HCT116 (cell line): ENCODE measurements around the gene CCDC40. TPM values are rescaled to one million over a fixed set of nuclear protein-coding genes. Genes with fewer than 3 reads are reported as not detected.
A peak's percentile ranks its signal among the peaks of the same experiment; 100 is the strongest.

Experiments
- ATAC-seq: fragments of 200-7000 bp; cut with Tn5 transposase; 2 replicates; pipeline ENCODE4 v1.9.1; 2020; ENCODE audit warnings: mild to moderate bottlenecking, moderate library complexity
- BruUV-seq: library from RNA; stranded (reverse); fragments of 400-500 nt; replicated peaks from 2 replicates; lab custom pipeline; 2021; lab: Mats Ljungman, UMichigan
- CTCF ChIA-PET: fragments of 300-600 bp; sonication (Branson Sonifier 250); formaldehyde crosslinking; loops from one replicate; lab custom pipeline; 2021; ENCODE audit warnings: antibody characterized with exemption; lab: Charles Lee
- POLR2A ChIA-PET: fragments of 300-600, 350-600 bp; sonication (Branson Sonifier 250); formaldehyde crosslinking; loops from one replicate; lab custom pipeline; 2021; ENCODE audit warnings: antibody characterized with exemption; lab: Charles Lee
- RAD21 ChIA-PET, 2 experiments: fragments of 300-600 bp; sonication (Branson Sonifier 250); formaldehyde crosslinking; loops; one replicate each; lab custom pipeline; 2023; ENCODE audit warnings: low total read pairs in 2 of 2; ENCODE audit not compliant: uncharacterized antibody in 2 of 2, unreplicated experiment in 2 of 2, low non-redundant PET in 1 of 2; lab: Charles Lee
- DNase-seq: peaks from one replicate; pipeline ENCODE4 v3.0.0-alpha.2; 2010; ENCODE audit warnings: low read depth, low spot score
- H2AFZ ChIP-seq: fragments of 200-600 bp; shearing (Covaris generic), sonication (generic); 2 replicates; pipeline ENCODE4 v1.6.1; 2017; ENCODE audit warnings: low read depth, mixed run types, mixed read lengths, antibody characterized with exemption, low read length; ENCODE audit not compliant: poor library complexity, severe bottlenecking
- H3K27ac ChIP-seq: 2 replicates; pipeline ENCODE4 v1.5.1; 2012; ENCODE audit warnings: low read depth, low read length
- H3K27me3 ChIP-seq: fragments of 200-600 bp; sonication (generic); 2 replicates; pipeline ENCODE4 v1.6.1; 2016; ENCODE audit warnings: mixed run types, low read length, mixed read lengths; ENCODE audit not compliant: insufficient read depth
- H3K36me3 ChIP-seq, 2 experiments: fragments of 200-500 bp in 1 of 2; fragments of 200-600 bp in 1 of 2; sonication (Bioruptor generic) in 1 of 2; sonication (generic) in 1 of 2; 2 replicates each; pipeline versions ENCODE4 v1.5.1 to v1.6.1; 2014 to 2016; ENCODE audit warnings: low read length in 2 of 2, inconsistent platforms in 1 of 2, mixed read lengths in 1 of 2, mixed run types in 1 of 2; ENCODE audit not compliant: insufficient read depth in 2 of 2, control insufficient read depth in 1 of 2
- H3K4me1 ChIP-seq, 2 experiments: fragments of 200-600 bp in 1 of 2; sonication (generic) in 1 of 2; 2 replicates each; pipeline versions ENCODE4 v1.5.1 to v1.6.1; 2012 to 2017; ENCODE audit warnings: low read length in 2 of 2, inconsistent platforms in 1 of 2, mild to moderate bottlenecking in 1 of 2, mixed read lengths in 1 of 2, mixed run types in 1 of 2, moderate library complexity in 1 of 2; ENCODE audit not compliant: insufficient read depth in 2 of 2, control insufficient read depth in 1 of 2
- H3K4me2 ChIP-seq: fragments of 200-600 bp; sonication (generic); 2 replicates; pipeline ENCODE4 v1.6.1; 2017; ENCODE audit warnings: mixed run types, low read length, mixed read lengths
- H3K4me3 ChIP-seq, 2 experiments: fragments of 200-600 bp in 1 of 2; sonication (generic) in 1 of 2; replicated peaks in 1 of 2; 2 replicates each; pipeline ENCODE4 v1.5.1; 2011 to 2016; ENCODE audit warnings: low read length in 2 of 2, control low read depth in 1 of 2, low read depth in 1 of 2, mild to moderate bottlenecking in 1 of 2, mixed read lengths in 1 of 2, mixed run types in 1 of 2
- H3K79me2 ChIP-seq: fragments of 200-600 bp; sonication (generic); 2 replicates; pipeline ENCODE4 v1.6.1; 2017; ENCODE audit warnings: mild to moderate bottlenecking, mixed run types, low read length, moderate library complexity, mixed read lengths; ENCODE audit not compliant: insufficient read depth
- H3K9ac ChIP-seq: fragments of 200-600 bp; sonication (generic); 2 replicates; pipeline ENCODE4 v1.6.1; 2016; ENCODE audit warnings: low read length, mixed read lengths
- H3K9me2 ChIP-seq: fragments of 200-600 bp; sonication (generic), shearing (Covaris generic); 2 replicates; pipeline ENCODE4 v1.6.1; 2017; ENCODE audit warnings: mixed run types, mild to moderate bottlenecking, moderate library complexity; ENCODE audit not compliant: insufficient read depth
- H3K9me3 ChIP-seq, 2 experiments: fragments of 200-500 bp in 1 of 2; fragments of 200-600 bp in 1 of 2; sonication (Bioruptor generic) in 1 of 2; sonication (generic) in 1 of 2; 2 replicates each; pipeline ENCODE4 v1.6.1; 2014 to 2017; ENCODE audit warnings: low read length in 2 of 2, mixed read lengths in 2 of 2, inconsistent platforms in 1 of 2, low read depth in 1 of 2, mild to moderate bottlenecking in 1 of 2, mixed run types in 1 of 2, moderate library complexity in 1 of 2; ENCODE audit not compliant: control insufficient read depth in 1 of 2, insufficient read depth in 1 of 2
- H4K20me1 ChIP-seq: fragments of 200-600 bp; sonication (generic), shearing (Covaris generic); 2 replicates; pipeline ENCODE4 v1.6.1; 2017; ENCODE audit warnings: mixed run types, mild to moderate bottlenecking, moderate library complexity; ENCODE audit not compliant: insufficient read depth
- ATF3 ChIP-seq: IDR thresholded peaks from 2 replicates; pipeline ENCODE4 v1.6.1; 2012
- CBX3 ChIP-seq: IDR thresholded peaks from 2 replicates; pipeline ENCODE4 v1.6.1; 2012; ENCODE audit warnings: low read depth
- CEBPB ChIP-seq: IDR thresholded peaks from 2 replicates; pipeline ENCODE4 v1.6.1; 2012; ENCODE audit warnings: low read depth
- CTCF ChIP-seq, 3 experiments: fragments of 200-600 bp in 1 of 3; sonication (generic) in 1 of 3; IDR thresholded peaks in 2 of 3; conservative IDR thresholded peaks in 1 of 3; 2 replicates each; pipeline ENCODE4 v1.5.1; 2012 to 2017; ENCODE audit warnings: low read depth in 2 of 3, low read length in 2 of 3, antibody characterized with exemption in 1 of 3, borderline replicate concordance in 1 of 3, control low read depth in 1 of 3, mild to moderate bottlenecking in 1 of 3, mixed read lengths in 1 of 3, mixed run types in 1 of 3, moderate library complexity in 1 of 3; ENCODE audit not compliant: insufficient read depth in 1 of 3
- EGR1 ChIP-seq: IDR thresholded peaks from 2 replicates; pipeline ENCODE4 v1.6.1; 2012; ENCODE audit warnings: low read depth
- EZH2phosphoT487 ChIP-seq: fragments of 200-600 bp; IDR thresholded peaks from 2 replicates; pipeline ENCODE4 v1.6.1; 2018; ENCODE audit warnings: antibody characterized with exemption, borderline replicate concordance
- POLR2A ChIP-seq: IDR thresholded peaks from 2 replicates; pipeline ENCODE4 v1.7.0; 2011; ENCODE audit warnings: borderline replicate concordance; ENCODE audit not compliant: insufficient read depth, insufficient read length; ENCODE audit errors: extremely low read depth
- POLR2AphosphoS5 ChIP-seq: IDR thresholded peaks from 2 replicates; pipeline ENCODE4 v1.6.1; 2011; ENCODE audit warnings: mild to moderate bottlenecking, low read depth, low read length, moderate library complexity
- SP1 ChIP-seq: IDR thresholded peaks from 2 replicates; pipeline ENCODE4 v1.6.1; 2012; ENCODE audit warnings: low read depth
- TCF7L2 ChIP-seq: IDR thresholded peaks from 2 replicates; pipeline ENCODE4 v1.7.0; 2011; ENCODE audit warnings: borderline replicate concordance, inconsistent platforms; ENCODE audit not compliant: insufficient read depth, insufficient read length; ENCODE audit errors: extremely low read depth
- YY1 ChIP-seq: IDR thresholded peaks from 2 replicates; pipeline ENCODE4 v1.6.1; 2011; ENCODE audit warnings: low read length, low read depth, moderate library complexity, mild to moderate bottlenecking; ENCODE audit not compliant: insufficient replicate concordance; ENCODE audit errors: extremely low read depth
- ZBTB33 ChIP-seq: IDR thresholded peaks from 2 replicates; pipeline ENCODE4 v1.6.1; 2011; ENCODE audit warnings: mild to moderate bottlenecking, low read length, moderate library complexity; ENCODE audit not compliant: insufficient replicate concordance; ENCODE audit errors: extremely low read depth
- ZFX ChIP-seq: fragments of 450-650 bp; IDR thresholded peaks from 2 replicates; pipeline ENCODE4 v1.6.1; 2017
- intact Hi-C: fragments of 100-400 bp; cut with micrococcal nuclease; formaldehyde crosslinking; loops from 2 replicates; pipeline ENCODE4 v1.10.0; 2022
- total RNA-seq: library from RNA; stranded (reverse); gene quantifications from one replicate; pipeline ENCODE4 v1.2.1, GENCODE V29; 2021; ENCODE audit not compliant: unreplicated experiment

Gene CCDC40
- total RNA-seq, 1 experiment from 2014 or later, result 10.3 TPM

GRCh38 chr17:80101011-80101945 lies 64.8 kb downstream of the CCDC40 start, which contains the start of gene GAA:
Gene GAA, plus strand, starts transcription at chr17:80101581. Its CDS starts 3,006 bp downstream, at chr17:80104587.
- intact Hi-C loops, result loop anchor here (1.0 kb wide), 1 partner anchor 152 kb away; no protein-coding TSS in a partner anchor
- TF ChIP-seq POLR2AphosphoS5 (peak; percentile 88), TCF7L2 (no peak), CTCF (IDR thresholded peaks at IDR 0.05 in 2 of 3, conservative IDR thresholded peaks at IDR 0.05 in 1 of 3; ENCODE audit: borderline replicate concordance in 1 of 3, insufficient read depth in 1 of 3, low read depth in 2 of 3, low read length in 2 of 3) (peak in 2 of 3 experiments; percentile 69 to 83; a peak in 5 of 6 replicates), YY1 (peak; percentile 30), CBX3 (no peak), ZFX (peak; percentile 81; the same call in 1 of the 2 replicates), SP1 (no peak), EGR1 (no peak), CEBPB (no peak), ATF3 (no peak), EZH2phosphoT487 (no peak), ZBTB33 (peak; percentile 41), POLR2A (peak; percentile 79)

More at GRCh38 chr17:80101011-80101945, 64.8 kb downstream of the CCDC40 start, which contains the start of gene GAA:
- Histone ChIP-seq H3K36me3 (peaks cover 0 to 5% of the 10 kb centered on the region in 2 experiments; a peak in 1 of 4 replicates), H2AFZ (peak within 1 kb of the TSS; percentile 75), H3K9me2 (no peaks in the 10 kb centered on the region), H3K9ac (peak within 1 kb of the TSS; percentile 71), H3K4me1 (peaks cover 27 to 33% of the 10 kb centered on the region in 2 experiments), H3K79me2 (peaks cover 7% of the 10 kb centered on the region; the same call in 1 of the 2 replicates), H3K9me3 (no peaks in the 10 kb centered on the region), H4K20me1 (no peaks in the 10 kb centered on the region), H3K27ac (peak within 1 kb of the TSS; percentile 83), H3K4me2 (peak within 1 kb of the TSS; percentile 100), H3K4me3 (peak within 1 kb of the TSS; percentile 71 to 99), H3K27me3 (no peaks in the 10 kb centered on the region)
- ChIA-PET RAD21 (interaction anchor here in 1 of 2 experiments (0.5 to 1.8 kb wide), 3 partner anchors 20 to 93 kb away, joined by 3 to 5 read pairs (median 3); no protein-coding TSS in a partner anchor), POLR2A (interaction anchor here (0.6 to 1.5 kb wide), 10 partner anchors 9 to 94 kb away, joined by 3 to 6 read pairs (median 4); no protein-coding TSS in a partner anchor), CTCF (interaction anchor here (0.6 to 1.5 kb wide), 34 partner anchors 9 to 355 kb away, joined by 3 to 42 read pairs (median 4); partner anchors contain the start of genes CBX8, ENDOV, SGSH and SLC26A11)
- ATAC-seq (peak; percentile 90), DNase-seq (peak; percentile 68)
- BruUV-seq, result no TSS peak
